HEK293 (cell line): ENCODE results near the gene FRY.

Experiments
- CTCF ChIA-PET: fragments of 350-600 bp; formaldehyde crosslinking; extraction: SDS; loops from one replicate; lab custom pipeline; 2021; ENCODE audit warnings: antibody characterized with exemption; lab: Yijun Ruan, JAX
- POLR2A ChIA-PET: fragments of 300-600 bp; formaldehyde crosslinking; extraction: SDS; loops from one replicate; lab custom pipeline; 2020; ENCODE audit warnings: antibody characterized with exemption, inconsistent platforms; lab: Yijun Ruan, JAX
- H3K27ac ChIP-seq: fragments of 200-500 bp; sonication (Bioruptor generic); 2 replicates; pipeline ENCODE4 v1.5.1; 2014; ENCODE audit warnings: low read depth, low read length, control low read depth, inconsistent platforms; ENCODE audit errors: extremely low read depth
- H3K36me3 ChIP-seq, 2 experiments: fragments of 200-500 bp in 1 of 2; sonication (Bioruptor generic) in 1 of 2; 1 replicate in 1 of 2; 2 replicates in 1 of 2; pipeline ENCODE4 v1.5.1; 2014 to 2017; ENCODE audit warnings: inconsistent platforms in 2 of 2, low read length in 2 of 2; ENCODE audit not compliant: control insufficient read depth in 2 of 2, insufficient read depth in 1 of 2
- H3K4me1 ChIP-seq: fragments of 200-500 bp; sonication (Bioruptor generic); 2 replicates; pipeline ENCODE4 v1.5.1; 2014; ENCODE audit warnings: mild to moderate bottlenecking, low read length, inconsistent platforms; ENCODE audit not compliant: control insufficient read depth, insufficient read depth
- H3K4me3 ChIP-seq: 2 replicates; pipeline ENCODE4 v1.5.1; 2011; ENCODE audit warnings: low read depth, mild to moderate bottlenecking, control low read depth, low read length, moderate library complexity
- H3K9me3 ChIP-seq: fragments of 200-500 bp; sonication (Bioruptor generic); 2 replicates; pipeline ENCODE4 v1.5.1; 2014; ENCODE audit warnings: low read depth, low read length, inconsistent platforms; ENCODE audit not compliant: control insufficient read depth, insufficient read depth
- ATF2 ChIP-seq: fragments of 450-650 bp; formaldehyde crosslinking; IDR thresholded peaks from 2 replicates; pipeline ENCODE4 v1.5.1; 2016; ENCODE audit warnings: missing biosample characterization, missing genetic modification characterization, low read depth
- HOXA7 ChIP-seq: sonication (generic); formaldehyde crosslinking; IDR thresholded peaks from 2 replicates; pipeline ENCODE4 v1.8.1; 2022; ENCODE audit warnings: missing genetic modification reagents, borderline replicate concordance
- TSHZ1 ChIP-seq: fragments of 450-650 bp; formaldehyde crosslinking; IDR thresholded peaks from 2 replicates; pipeline ENCODE4 v1.5.1; 2016; ENCODE audit warnings: missing biosample characterization, missing genetic modification characterization, borderline replicate concordance
- ZBTB26 ChIP-seq: fragments of 450-650 bp; formaldehyde crosslinking; optimal IDR thresholded peaks from 2 replicates; pipeline ENCODE3; 2016; ENCODE audit warnings: missing biosample characterization, mild to moderate bottlenecking, missing genetic modification characterization
- ZFHX2 ChIP-seq: fragments of 450-650 bp; formaldehyde crosslinking; conservative IDR thresholded peaks from 2 replicates; pipeline ENCODE4 v1.5.1; 2016; ENCODE audit warnings: missing biosample characterization, missing genetic modification characterization
- ZNF133 ChIP-seq: fragments of 450-650 bp; formaldehyde crosslinking; IDR thresholded peaks from 2 replicates; pipeline ENCODE4 v1.5.1; 2016; ENCODE audit warnings: missing biosample characterization, missing genetic modification characterization
- ZNF169 ChIP-seq: fragments of 450-650 bp; formaldehyde crosslinking; IDR thresholded peaks from 2 replicates; pipeline ENCODE4 v1.5.1; 2016; ENCODE audit warnings: missing biosample characterization, missing genetic modification characterization
- ZNF274 ChIP-seq, 2 experiments: fragments of 200-500 bp in 1 of 2; fragments of 450-650 bp in 1 of 2; sonication (Bioruptor generic) in 1 of 2; formaldehyde crosslinking in 1 of 2; IDR thresholded peaks; 2 replicates each; pipeline versions ENCODE4 v1.5.1 to v1.6.1; 2014 to 2016; ENCODE audit warnings: borderline replicate concordance in 1 of 2, inconsistent platforms in 1 of 2, low read length in 1 of 2, missing biosample characterization in 1 of 2, missing genetic modification characterization in 1 of 2
- ZNF362 ChIP-seq: fragments of 450-650 bp; formaldehyde crosslinking; IDR thresholded peaks from 2 replicates; pipeline ENCODE4 v1.5.1; 2016; ENCODE audit warnings: missing biosample characterization, missing genetic modification characterization
- ZNF394 ChIP-seq: fragments of 450-650 bp; formaldehyde crosslinking; IDR thresholded peaks from 2 replicates; pipeline ENCODE4 v1.5.1; 2016; ENCODE audit warnings: missing biosample characterization, missing genetic modification characterization, mild to moderate bottlenecking, moderate library complexity, borderline replicate concordance
- ZNF423 ChIP-seq: fragments of 450-650 bp; formaldehyde crosslinking; IDR thresholded peaks from 2 replicates; pipeline ENCODE4 v1.5.1; 2016; ENCODE audit warnings: missing biosample characterization, missing genetic modification characterization
- ZNF48 ChIP-seq: fragments of 450-650 bp; formaldehyde crosslinking; IDR thresholded peaks from 2 replicates; pipeline ENCODE4 v1.5.1; 2016; ENCODE audit warnings: missing biosample characterization, missing genetic modification characterization
- ZNF629 ChIP-seq: fragments of 450-650 bp; formaldehyde crosslinking; IDR thresholded peaks from 2 replicates; pipeline ENCODE4 v1.5.1; 2017; ENCODE audit warnings: missing biosample characterization, missing genetic modification characterization
- ZNF677 ChIP-seq: fragments of 450-650 bp; IDR thresholded peaks from 2 replicates; pipeline ENCODE4 v1.5.0; 2018; ENCODE audit warnings: missing biosample characterization, mild to moderate bottlenecking, missing genetic modification characterization, moderate library complexity
- ZNF843 ChIP-seq: fragments of 450-650 bp; formaldehyde crosslinking; IDR thresholded peaks from 2 replicates; pipeline ENCODE4 v1.5.1; 2016; ENCODE audit warnings: missing biosample characterization, missing genetic modification characterization

FRY gene

GRCh38 chr13:32165796-32166195, 134.2 kb downstream of the FRY start:
- POLR2A ChIA-PET: no interaction called here
- CTCF ChIA-PET: interaction anchor here (0.6 to 3.2 kb wide), 22 partner anchors 8 to 416 kb away, joined by 3 to 24 read pairs (median 4); partner anchors contain the start of genes BRCA2 and ZAR1L
- Histone ChIP-seq H3K36me3 (no peaks in the 10 kb centered on the region), H3K9me3 (no peaks in the 10 kb centered on the region), H3K4me3 (no peak overlapping the region), H3K27ac (no peak overlapping the region), H3K4me1 (no peaks in the 10 kb centered on the region)
- TF ChIP-seq ZNF629 (tag by site-specific recombination) (no peak), ZNF169 (tag by site-specific recombination) (no peak), ZNF677 (no peak), TSHZ1 (no peak), ZNF362 (tag by site-specific recombination) (no peak), ZBTB26 (tag by site-specific recombination) (no peak)

GRCh38 chr13:32168131-32168530, 136.6 kb downstream of the FRY start:
- TF ChIP-seq ZNF48: no peak
- TF ChIP-seq HOXA7 (CRISPR knock-in tag): no peak
- TF ChIP-seq ZNF423 (tag by site-specific recombination): no peak
- no peak for TF ChIP-seq ZNF843 (tag by site-specific recombination)
- TF ChIP-seq ATF2: no peak
- TF ChIP-seq ZNF133 (tag by site-specific recombination): no peak
- no peak for TF ChIP-seq ZNF394 (tag by site-specific recombination)
- no peak for TF ChIP-seq ZFHX2 (tag by site-specific recombination)
- TF ChIP-seq ZNF274 (IDR thresholded peaks at IDR 0.05; ENCODE audit: low read length): no peak
- TF ChIP-seq ZNF274 (tag by site-specific recombination; IDR thresholded peaks at IDR 0.05; ENCODE audit: borderline replicate concordance): no peak
- TF ChIP-seq, all 188 proteins: peak for 0
- H3K4me3 ChIP-seq: no peak overlapping the region
- CTCF ChIA-PET: interaction anchor here (0.6 kb wide), 2 partner anchors 16 to 151 kb away, joined by 3 read pairs; no protein-coding TSS in a partner anchor
- H3K27ac ChIP-seq: no peak overlapping the region
- H3K36me3 ChIP-seq: no peaks in the 10 kb centered on the region
- no peaks in the 10 kb centered on the region for H3K9me3 ChIP-seq
- POLR2A ChIA-PET: no interaction called here
- H3K4me1 ChIP-seq: no peaks in the 10 kb centered on the region
